A673 (cell line): ENCODE data around the gene KLHL18. TPM values are rescaled to one million over a fixed set of nuclear protein-coding genes. Genes with fewer than 3 reads are reported as not detected.

Experiments used
- BruUV-seq: library from RNA; stranded (reverse); fragments of 400-500 nt; replicated peaks from 2 replicates; lab custom pipeline; 2021; lab: Mats Ljungman, UMichigan
- CTCF ChIA-PET: fragments of 300-600 bp; sonication (Branson Sonifier 250); formaldehyde crosslinking; loops from one replicate; lab custom pipeline; 2022; ENCODE audit warnings: antibody characterized with exemption; lab: Charles Lee
- POLR2A ChIA-PET: fragments of 300-600 bp; sonication (Branson Sonifier 250); formaldehyde crosslinking; loops from one replicate; lab custom pipeline; 2022; ENCODE audit warnings: antibody characterized with exemption; ENCODE audit not compliant: low non-redundant PET; lab: Charles Lee
- DNase-seq: peaks from one replicate; pipeline ENCODE4 v3.0.0-alpha.2; 2015; ENCODE audit warnings: low spot score
- H3K27ac ChIP-seq: fragments of 200-600 bp; sonication (generic); 2 replicates; pipeline ENCODE4 v1.5.1; 2016; ENCODE audit warnings: mixed run types, low read depth, mild to moderate bottlenecking, mixed read lengths, antibody characterized with exemption, low read length; ENCODE audit not compliant: poor library complexity, severe bottlenecking
- H3K27me3 ChIP-seq: fragments of 200-600 bp; sonication (generic); replicated peaks from 2 replicates; pipeline ENCODE4 v1.6.1; 2017; ENCODE audit warnings: mixed run types, low read depth, mild to moderate bottlenecking, mixed read lengths, antibody characterized with exemption, low read length; ENCODE audit not compliant: insufficient read depth, poor library complexity
- H3K36me3 ChIP-seq: fragments of 200-600 bp; sonication (generic); 2 replicates; pipeline ENCODE4 v1.6.1; 2016; ENCODE audit warnings: mixed run types, mild to moderate bottlenecking, mixed read lengths, antibody characterized with exemption, low read length; ENCODE audit not compliant: insufficient read depth, poor library complexity, severe bottlenecking
- H3K4me1 ChIP-seq: fragments of 200-600 bp; sonication (generic); 2 replicates; pipeline ENCODE4 v1.6.1; 2017; ENCODE audit warnings: mixed run types, mild to moderate bottlenecking, mixed read lengths, antibody characterized with exemption, low read length; ENCODE audit not compliant: insufficient read depth, poor library complexity, severe bottlenecking
- H3K4me3 ChIP-seq: fragments of 200-600 bp; sonication (generic); 2 replicates; pipeline ENCODE4 v1.5.1; 2016; ENCODE audit warnings: low read depth, mixed run types, mild to moderate bottlenecking, mixed read lengths, low read length; ENCODE audit not compliant: poor library complexity, severe bottlenecking
- H3K9me3 ChIP-seq: fragments of 200-600 bp; sonication (generic); 2 replicates; pipeline ENCODE4 v1.6.1; 2016; ENCODE audit warnings: mixed run types, low read depth, mild to moderate bottlenecking, mixed read lengths, antibody characterized with exemption, low read length; ENCODE audit not compliant: poor library complexity, severe bottlenecking
- CTCF ChIP-seq: fragments of 300-800, 200-600 bp; sonication (generic); conservative IDR thresholded peaks from 2 replicates; pipeline ENCODE4 v1.5.1; 2017; ENCODE audit warnings: low read depth, mild to moderate bottlenecking, antibody characterized with exemption, low read length, moderate library complexity, mixed read lengths
- EZH2 ChIP-seq: fragments of 200-600 bp; sonication (generic); IDR thresholded peaks from 2 replicates; pipeline ENCODE4 v1.6.1; 2017; ENCODE audit warnings: borderline replicate concordance, low read depth, mild to moderate bottlenecking, mixed read lengths, antibody characterized with exemption, low read length; ENCODE audit not compliant: poor library complexity, severe bottlenecking
- intact Hi-C: fragments of 100-400 bp; cut with micrococcal nuclease; formaldehyde crosslinking; loops from one replicate; pipeline ENCODE4 v1.10.0; 2022; ENCODE audit not compliant: unreplicated experiment
- total RNA-seq: library from RNA; stranded (reverse); gene quantifications from 2 replicates; pipeline ENCODE4 v1.2.3, GENCODE V29; 2021

Gene KLHL18
- total RNA-seq, 1 experiment from 2014 or later, result 22.6 TPM

GRCh38 chr3:47374587-47374986 lies 91.8 kb downstream of the KLHL18 start:
- intact Hi-C loops, result no loop called here
- Histone ChIP-seq H3K4me3 (no peak overlapping the region), H3K36me3 (no peaks in the 10 kb centered on the region), H3K27me3 (no peaks in the 10 kb centered on the region), H3K27ac (no peak overlapping the region), H3K4me1 (no peaks in the 10 kb centered on the region), H3K9me3 (no peaks in the 10 kb centered on the region)
- ChIA-PET POLR2A (no interaction called here), CTCF (no interaction called here)
- TF ChIP-seq EZH2, result no peak
- no peak for DNase-seq
- no TSS peak for BruUV-seq

- Histone ChIP-seq H3K27me3 (no peaks in the 10 kb centered on the region), H3K9me3 (no peaks in the 10 kb centered on the region), H3K4me3 (no peak overlapping the region), H3K36me3 (no peaks in the 10 kb centered on the region), H3K4me1 (no peaks in the 10 kb centered on the region), H3K27ac (no peak overlapping the region)
- DNase-seq, result no peak
- intact Hi-C loops, result no loop called here
- POLR2A ChIA-PET, result no interaction called here
- CTCF ChIA-PET, result no interaction called here
- TF ChIP-seq CTCF (no peak), EZH2 (no peak)
- BruUV-seq, result no TSS peak
Observed at GRCh38 chr3:47376393-47376792, 93.6 kb downstream of the KLHL18 start.

- Histone ChIP-seq H3K27ac (no peak overlapping the region), H3K4me1 (no peaks in the 10 kb centered on the region), H3K36me3 (no peaks in the 10 kb centered on the region), H3K9me3 (no peaks in the 10 kb centered on the region), H3K4me3 (no peak overlapping the region), H3K27me3 (no peaks in the 10 kb centered on the region)
- ChIA-PET CTCF (no interaction called here), POLR2A (interaction anchor here (0.6 kb wide), 1 partner anchor 528 kb away, joined by 3 read pairs; no protein-coding TSS in a partner anchor)
- no TSS peak for BruUV-seq
- DNase-seq, result no peak
- TF ChIP-seq CTCF, result no peak
- TF ChIP-seq EZH2, result no peak
- intact Hi-C loops, result no loop called here
Observed at GRCh38 chr3:47377186-47377585, 94.4 kb downstream of the KLHL18 start.

- CTCF ChIA-PET, result no interaction called here
Observed at GRCh38 chr3:47378869-47379268, 96.1 kb downstream of the KLHL18 start.

More at GRCh38 chr3:47378869-47379268, 96.1 kb downstream of the KLHL18 start:
- DNase-seq, result no peak
- Histone ChIP-seq H3K4me1 (no peaks in the 10 kb centered on the region), H3K36me3 (no peaks in the 10 kb centered on the region), H3K9me3 (no peaks in the 10 kb centered on the region), H3K4me3 (no peak overlapping the region), H3K27ac (no peak overlapping the region), H3K27me3 (no peaks in the 10 kb centered on the region)
- TF ChIP-seq CTCF, result no peak
- TF ChIP-seq EZH2, result no peak
- POLR2A ChIA-PET, result no interaction called here
- intact Hi-C loops, result no loop called here
- BruUV-seq, result no TSS peak
